Activated T-cell treated with anti-CD3 and anti-CD28 coated beads for 48 hours (primary cell): ENCODE data around the gene TRPM6.
"Not testable (repeated sequence)": the region's sequence is repeated elsewhere in the genome, so short reads cannot be mapped to it uniquely, and the experiment has no call there.

ENCODE experiments used
- DNase-seq: peaks from one replicate; pipeline ENCODE4 v3.0.0-alpha.2; 2020; ENCODE audit warnings: low read depth

TRPM6 gene

DNA sequence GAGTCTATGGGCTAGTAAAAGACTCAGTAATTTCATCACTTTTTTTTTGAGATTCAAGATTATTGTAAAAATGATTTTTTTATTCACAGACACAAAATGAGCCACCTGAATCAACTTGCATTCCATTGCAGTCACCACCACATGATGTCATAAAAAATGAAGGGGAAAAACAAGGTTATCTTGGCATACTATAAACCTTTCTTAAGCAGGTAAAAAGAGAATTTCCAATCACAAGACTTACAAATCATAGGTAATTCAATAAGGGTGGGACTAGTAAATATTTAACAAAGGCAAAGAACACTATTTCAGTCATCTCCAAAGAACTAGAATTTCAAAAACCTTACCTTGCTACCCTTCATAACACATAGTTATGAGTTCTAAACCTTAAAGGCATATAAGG, 30.7 kb downstream of the TRPM6 start:
- no peak for DNase-seq

DNA sequence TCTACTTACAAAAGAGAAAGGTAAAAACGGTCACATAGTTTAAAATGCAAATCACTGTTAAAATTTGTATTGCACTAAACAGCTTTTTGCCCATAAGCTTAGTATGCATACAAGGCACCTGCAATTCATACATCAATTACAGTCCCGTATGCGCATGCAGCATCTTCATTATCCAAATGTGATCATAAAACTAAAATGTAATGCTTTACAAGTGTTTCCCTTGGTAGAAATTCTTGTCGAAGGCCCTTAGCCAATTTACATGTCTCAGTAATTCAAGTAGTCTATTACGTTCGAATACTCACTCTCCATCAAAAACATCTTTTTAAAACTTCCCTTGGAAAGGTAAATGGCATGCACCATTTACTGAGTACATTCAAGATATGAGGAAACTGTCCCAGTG, 32.6 kb downstream of the TRPM6 start:
- no peak for DNase-seq

DNA sequence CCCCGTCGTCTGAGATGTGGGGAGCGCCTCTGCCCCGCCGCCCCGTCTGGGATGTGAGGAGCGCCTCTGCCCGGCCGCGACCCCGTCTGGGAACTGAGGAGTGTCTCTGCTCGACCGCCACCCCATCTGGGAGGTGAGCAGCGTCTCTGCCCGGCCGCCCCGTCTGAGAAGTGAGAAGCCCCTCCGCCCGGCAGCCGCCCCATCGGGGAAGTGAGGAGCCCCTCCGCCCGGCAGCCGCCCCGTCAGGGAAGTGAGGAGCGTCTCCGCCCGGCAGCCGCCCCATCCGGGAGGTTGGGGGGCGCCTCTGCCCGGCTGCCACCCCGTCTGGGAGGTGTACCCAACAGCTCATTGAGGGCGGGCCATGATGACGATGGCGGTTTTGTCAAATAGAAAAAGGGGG, 34.7 kb downstream of the TRPM6 start:
- DNase-seq = not testable (repeated sequence)

DNA sequence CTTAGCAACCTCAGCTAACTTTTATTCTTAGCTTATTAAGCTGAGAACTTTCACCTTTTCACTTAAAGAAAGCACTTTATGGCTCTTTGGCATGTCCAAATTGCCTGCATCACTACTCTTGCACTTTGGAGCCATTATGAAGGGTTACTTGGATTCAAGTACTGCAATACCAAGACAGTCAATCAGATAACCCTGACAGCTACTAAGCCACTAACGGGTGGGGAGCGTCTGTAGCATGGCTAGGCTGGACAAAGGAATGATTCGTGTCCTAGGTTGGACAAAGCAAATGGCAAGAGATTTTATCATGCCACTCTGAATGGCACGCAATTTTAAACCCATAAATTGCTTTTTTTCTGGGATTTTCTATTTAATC, 39.6 kb downstream of the TRPM6 start:
- DNase-seq = no peak

DNA sequence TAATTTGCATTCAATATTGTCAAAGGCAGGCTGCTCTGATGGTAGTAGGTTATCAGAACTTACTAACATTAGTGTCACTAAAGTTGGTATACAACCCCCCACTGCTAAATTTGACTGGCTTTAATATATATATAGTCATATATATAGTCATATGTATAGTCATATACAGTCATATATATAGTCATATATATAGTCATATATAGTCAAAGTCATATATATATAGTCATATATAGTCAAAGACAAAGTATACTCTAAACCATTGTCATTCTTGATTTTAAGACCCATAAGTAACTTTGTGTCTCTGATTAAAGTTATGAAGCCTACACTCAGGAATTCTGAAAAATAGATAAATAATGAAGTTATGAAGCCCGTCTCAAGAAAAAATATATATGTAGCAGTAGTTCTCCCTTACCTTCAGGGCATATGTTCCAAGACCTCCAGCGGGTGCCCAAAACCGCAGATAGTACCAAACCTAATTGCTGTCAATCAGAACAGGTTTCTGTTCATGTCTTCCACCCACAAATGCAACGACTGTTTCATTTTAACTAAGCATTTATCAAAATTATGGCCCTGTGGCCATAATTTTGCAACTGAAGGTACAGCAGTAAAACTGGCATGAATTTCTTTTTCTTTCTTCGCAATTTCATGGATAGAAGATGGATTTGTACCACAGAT, 40.1 kb downstream of the TRPM6 start:
- no peak for DNase-seq

GRCh38 chr9:74846766-74847165, 41.0 kb downstream of the TRPM6 start:
- no peak for DNase-seq

- no peak for DNase-seq
These were observed 49.4 kb downstream of the TRPM6 start for GRCh38 chr9:74838351-74838750.

GRCh38 chr9:74824654-74825053, 63.1 kb downstream of the TRPM6 start:
- DNase-seq = no peak

DNA sequence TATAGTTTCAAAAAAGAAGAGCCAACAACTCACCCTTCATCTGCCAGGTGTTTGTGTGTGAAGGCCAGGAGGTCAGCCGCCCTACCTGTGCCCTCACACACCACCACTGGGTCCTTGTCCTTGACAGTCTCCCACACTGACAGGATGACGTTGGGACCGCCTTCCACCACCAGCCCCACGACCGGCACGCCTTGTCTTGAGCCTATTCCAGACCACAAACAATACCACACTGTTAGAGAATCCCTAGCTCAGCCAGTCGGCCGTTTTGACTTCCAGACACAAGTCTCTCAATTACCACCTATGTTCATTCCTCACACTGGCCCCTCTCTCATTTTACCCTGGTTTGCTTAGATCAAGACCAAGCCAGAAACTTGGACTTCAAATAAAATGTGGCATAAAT, 66.1 kb downstream of the TRPM6 start:
- no peak for DNase-seq

DNA sequence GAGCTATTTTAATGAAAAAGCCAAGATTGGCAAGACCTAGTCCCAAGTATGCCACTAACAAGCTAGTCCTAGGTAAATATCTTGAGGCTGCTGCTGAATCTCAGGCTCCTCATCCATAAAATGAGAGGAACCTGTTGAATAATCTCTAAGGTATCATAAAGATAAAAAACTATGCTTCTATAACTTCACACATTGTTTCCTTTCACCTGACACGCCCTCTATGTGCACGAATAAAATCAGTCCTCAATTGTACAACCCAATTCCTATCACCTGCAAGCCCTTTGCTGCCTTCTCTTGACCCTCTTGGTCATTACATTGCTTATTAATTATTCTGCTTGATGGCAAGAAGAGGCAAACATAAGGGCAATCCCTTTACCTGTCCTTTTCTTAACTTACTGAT, 69.9 kb downstream of the TRPM6 start:
- DNase-seq = no peak

DNA sequence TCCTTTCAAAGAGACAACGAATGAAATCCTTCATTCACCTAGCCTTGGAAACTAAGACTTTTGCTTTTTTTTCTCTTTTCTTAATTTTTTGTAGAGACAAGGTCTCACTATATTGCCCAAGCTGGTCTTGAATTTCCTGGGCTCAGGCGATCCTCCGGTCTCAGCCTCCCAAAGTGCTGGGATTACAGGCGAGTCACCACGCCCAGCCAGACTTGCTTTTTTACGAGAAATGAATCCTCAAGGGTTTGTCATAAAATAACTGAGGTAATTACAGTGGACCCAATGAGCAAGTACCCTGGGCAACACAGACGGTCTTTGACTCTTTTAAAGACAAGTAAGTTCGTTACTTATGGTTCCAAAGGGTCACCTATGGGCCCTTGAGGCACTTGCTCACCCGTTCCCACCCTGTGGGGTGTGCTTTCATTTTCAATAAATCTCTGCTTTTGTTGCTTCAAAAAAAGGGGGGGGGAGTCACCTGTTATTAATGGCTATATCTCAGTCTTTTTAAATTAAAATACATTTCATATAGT, 70.4 kb downstream of the TRPM6 start:
- DNase-seq = no peak

- no peak for DNase-seq
These were observed 77.5 kb downstream of the TRPM6 start for GRCh38 chr9:74810200-74810599.

DNA sequence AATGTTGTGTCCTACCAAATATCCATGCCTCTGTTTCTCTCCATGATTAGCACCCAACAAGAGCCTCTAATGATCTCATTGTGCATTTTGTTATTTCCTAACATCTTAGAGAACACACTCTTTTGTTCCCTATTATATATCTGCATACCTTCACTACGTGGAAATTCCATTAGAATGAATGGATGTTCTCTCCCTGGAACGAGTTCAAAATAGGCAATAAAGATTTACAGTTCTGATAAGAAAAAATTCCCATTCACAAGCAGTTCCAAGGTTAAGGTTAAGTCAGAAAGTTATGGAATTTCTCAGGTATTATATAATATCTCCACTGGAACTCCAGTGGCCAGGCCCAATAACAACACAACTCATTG, 83.7 kb downstream of the TRPM6 start:
- no peak for DNase-seq

- DNase-seq = no peak
These were observed 84.2 kb downstream of the TRPM6 start for GRCh38 chr9:74803376-74804017.

GRCh38 chr9:74800226-74800625, 87.5 kb downstream of the TRPM6 start:
- no peak for DNase-seq

GRCh38 chr9:74795803-74796202, 91.9 kb downstream of the TRPM6 start:
- no peak for DNase-seq

- no peak for DNase-seq
These were observed 92.6 kb downstream of the TRPM6 start for GRCh38 chr9:74795081-74795480.

DNA sequence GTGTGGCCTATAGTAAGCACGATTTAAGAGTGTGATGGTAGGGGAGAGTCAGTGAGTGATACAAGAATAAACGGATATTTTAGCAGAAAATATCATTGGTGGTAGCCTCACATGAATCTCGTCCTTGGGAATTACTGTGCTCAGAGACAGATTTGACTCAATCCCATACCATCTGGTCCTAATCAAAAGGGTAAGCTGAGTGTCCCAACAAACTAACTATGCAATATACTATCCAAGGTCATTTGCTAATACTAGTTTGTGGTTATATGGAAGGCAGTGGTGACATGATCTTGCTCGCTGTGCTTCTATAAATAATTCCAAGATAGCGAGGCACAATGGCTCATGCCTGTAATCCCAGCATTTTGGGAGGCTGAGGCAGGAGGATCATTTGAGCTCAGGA, 103.2 kb downstream of the TRPM6 start:
- DNase-seq = no peak

DNA sequence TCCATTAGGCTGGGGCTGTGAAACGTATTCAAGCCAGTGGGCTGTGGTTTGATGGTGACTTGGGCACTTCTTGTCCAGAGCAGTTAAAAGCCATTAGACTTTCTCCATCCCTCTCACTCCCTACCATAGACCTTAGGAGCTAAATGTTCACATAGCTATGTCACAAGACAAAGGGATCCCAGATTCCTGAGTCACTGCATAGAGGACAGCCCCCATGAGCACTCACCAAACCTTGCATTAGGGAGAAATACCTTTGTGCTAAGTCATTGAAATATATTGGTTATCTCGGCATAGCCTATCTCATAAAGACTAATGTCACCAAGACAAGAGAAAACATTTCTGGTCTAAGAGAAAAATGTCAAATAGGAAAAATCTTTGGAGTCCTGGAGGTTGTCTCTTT, 104.3 kb downstream of the TRPM6 start:
- DNase-seq = no peak

GRCh38 chr9:74777136-74777879, 110.4 kb downstream of the TRPM6 start:
- peak; percentile 43 for DNase-seq

DNA sequence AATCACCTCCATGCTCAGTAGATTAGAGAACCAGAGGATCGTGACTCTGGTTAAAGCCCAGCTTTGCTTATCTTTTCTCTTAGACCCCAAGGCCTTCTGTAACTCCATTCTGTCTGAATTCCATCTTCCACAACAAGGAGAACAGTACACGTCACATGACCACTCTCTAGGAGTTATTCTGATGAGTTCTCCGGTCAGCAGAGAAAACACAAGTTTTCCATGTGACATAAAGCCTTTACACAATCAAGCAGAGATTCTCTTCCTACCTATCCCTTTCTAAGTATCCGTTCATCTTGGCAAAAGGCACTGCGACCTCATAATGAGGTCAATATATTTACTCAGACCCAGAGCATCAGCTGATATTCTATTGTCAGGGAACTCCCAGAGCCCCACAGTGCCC, 112.3 kb downstream of the TRPM6 start:
- DNase-seq = no peak

- peak; percentile 48 for DNase-seq
These were observed 113.7 kb downstream of the TRPM6 start for GRCh38 chr9:74773886-74774479.

DNA sequence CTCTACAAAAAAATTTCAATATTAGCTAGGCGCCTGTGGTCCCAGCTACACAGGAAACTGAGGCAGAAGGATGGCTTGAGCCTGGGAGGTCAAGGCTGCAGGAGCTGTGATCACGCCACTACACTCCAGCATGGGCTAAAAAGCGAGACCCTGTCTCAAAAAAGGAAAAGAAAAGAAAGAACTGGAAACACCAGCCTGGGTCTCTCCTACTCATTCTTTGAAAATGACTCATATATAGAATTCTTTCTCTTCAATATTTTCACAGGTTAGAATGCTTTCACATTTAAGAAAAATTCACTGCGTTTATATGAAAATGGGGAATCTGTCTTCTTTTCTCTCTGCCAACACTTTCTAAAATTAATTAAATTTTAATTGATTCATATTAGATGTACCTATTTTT, 115.6 kb downstream of the TRPM6 start:
- no peak for DNase-seq
